Body of pancreas (tissue), 2 donors: ENCODE measurements around the gene RNF224. TPM values are rescaled to one million over a fixed set of nuclear protein-coding genes. Genes with fewer than 3 reads are reported as not detected.

ENCODE experiments used
- total RNA-seq, 2 donors: library from RNA; depleted of rRNA; stranded (reverse); fragments of >200 nt; gene quantifications; one replicate each; pipeline ENCODE4 v1.1.0, GENCODE V29; 2016

RNF224 gene
- total RNA-seq, 2 donors from 2014 or later, result 0.26 TPM; not detected in 1

Other genes with a start within 250 kb of the RNF224 start
- gene PTGDS, start 250.0 kb upstream of the RNF224 start, total RNA-seq, result 10 to 100 TPM; 17.8 to 48.0 TPM
- not detected for gene LCNL1, start 244.5 kb upstream of the RNF224 start, total RNA-seq
- 10 to 100 TPM; 34.0 to 97.2 TPM for gene PAXX, start 235.1 kb upstream of the RNF224 start, total RNA-seq
- 1 to 10 TPM in 1 of 2 donors, not detected in 1; 2.0 TPM for gene CLIC3, start 230.9 kb upstream of the RNF224 start, total RNA-seq
- 10 to 100 TPM; 28.7 to 29.6 TPM for gene ABCA2, start 199.3 kb upstream of the RNF224 start, total RNA-seq
- gene FUT7, start 195.4 kb upstream of the RNF224 start, total RNA-seq, result not detected
- 100 to 1,000 TPM in 1 of 2 donors, 10 to 100 TPM in 1; 72.1 to 105 TPM for gene NPDC1, start 181.3 kb upstream of the RNF224 start, total RNA-seq
- 1 to 10 TPM; 1.3 to 1.6 TPM for gene ENTPD2, start 173.4 kb upstream of the RNF224 start, total RNA-seq
- gene SAPCD2, start 156.9 kb upstream of the RNF224 start, total RNA-seq, result under 1 TPM; 0.66 to 0.78 TPM
- 1 to 10 TPM; 7.8 to 8.2 TPM for gene UAP1L1, start 150.0 kb upstream of the RNF224 start, total RNA-seq
- 10 to 100 TPM; 32.6 to 34.2 TPM for gene MAN1B1, start 140.5 kb upstream of the RNF224 start, total RNA-seq
- gene DPP7, start 112.8 kb upstream of the RNF224 start, total RNA-seq, result 100 to 1,000 TPM; 137 to 171 TPM
- not detected for gene GRIN1, start 88.3 kb upstream of the RNF224 start, total RNA-seq
- 1 to 10 TPM in 1 of 2 donors, not detected in 1; 1.3 TPM for gene LRRC26, start 57.5 kb upstream of the RNF224 start, total RNA-seq
- gene TMEM210, start 55.4 kb upstream of the RNF224 start, total RNA-seq, result not detected
- 10 to 100 TPM; 24.1 to 51.7 TPM for gene ANAPC2, start 38.9 kb upstream of the RNF224 start, total RNA-seq
- gene SSNA1, start 38.8 kb upstream of the RNF224 start, total RNA-seq, result 10 to 100 TPM; 62.3 to 79.1 TPM
- gene TPRN, start 26.8 kb upstream of the RNF224 start, total RNA-seq, result 10 to 100 TPM; 90.0 to 91.3 TPM
- 10 to 100 TPM; 11.9 to 18.1 TPM for gene TMEM203, start 21.9 kb upstream of the RNF224 start, total RNA-seq
- 10 to 100 TPM; 17.1 to 22.7 TPM for gene NDOR1, start 21.8 kb upstream of the RNF224 start, total RNA-seq
- gene RNF208, start 5.3 kb upstream of the RNF224 start, total RNA-seq, result 10 to 100 TPM in 1 of 2 donors, under 1 TPM in 1; 0.78 to 14.5 TPM
- not detected for gene CYSRT1, start 2.3 kb upstream of the RNF224 start, total RNA-seq
- gene SLC34A3, start 3.4 kb downstream of the RNF224 start, total RNA-seq, result under 1 TPM in 1 of 2 donors, not detected in 1; 0.33 TPM
- gene TUBB4B, start 13.8 kb downstream of the RNF224 start, total RNA-seq, result 100 to 1,000 TPM in 1 of 2 donors, 10 to 100 TPM in 1; 79.1 to 171 TPM
- gene STPG3, start 23.8 kb downstream of the RNF224 start, total RNA-seq, result not detected
- 10 to 100 TPM; 31.3 to 34.2 TPM for gene NELFB, start 27.8 kb downstream of the RNF224 start, total RNA-seq
- gene TOR4A, start 50.2 kb downstream of the RNF224 start, total RNA-seq, result 10 to 100 TPM in 1 of 2 donors, 1 to 10 TPM in 1; 9.9 to 12.2 TPM
- 10 to 100 TPM; 18.4 to 24.4 TPM for gene NRARP, start 74.8 kb downstream of the RNF224 start, total RNA-seq
- gene EXD3, start 195.7 kb downstream of the RNF224 start, total RNA-seq, result 10 to 100 TPM; 23.3 to 34.9 TPM
- 10 to 100 TPM in 1 of 2 donors, 1 to 10 TPM in 1; 7.3 to 12.9 TPM for gene NOXA1, start 195.9 kb downstream of the RNF224 start, total RNA-seq
- 1 to 10 TPM; 2.0 to 2.3 TPM for gene ENTPD8, start 213.9 kb downstream of the RNF224 start, total RNA-seq
- gene NSMF, start 231.8 kb downstream of the RNF224 start, total RNA-seq, result 10 to 100 TPM; 65.4 to 65.9 TPM